OCI-LY7 (cell line): ENCODE measurements around the gene SLC16A8.

Experiments used
- EZH2phosphoT487 ChIP-seq: fragments of 200-600 bp; sonication (generic); IDR thresholded peaks from 2 replicates; pipeline ENCODE4 v1.6.1; 2018; ENCODE audit warnings: low read depth, borderline replicate concordance, mild to moderate bottlenecking, mixed run types, antibody characterized with exemption, low read length, moderate library complexity, mixed read lengths
- TF ChIP-seq, protein P1 (sequence below): fragments of 200-600 bp; sonication (generic); conservative IDR thresholded peaks from 2 replicates; pipeline ENCODE4 v1.5.1; 2014; ENCODE audit warnings: mild to moderate bottlenecking, antibody characterized with exemption, low read length, moderate library complexity, mixed read lengths

DNA sequence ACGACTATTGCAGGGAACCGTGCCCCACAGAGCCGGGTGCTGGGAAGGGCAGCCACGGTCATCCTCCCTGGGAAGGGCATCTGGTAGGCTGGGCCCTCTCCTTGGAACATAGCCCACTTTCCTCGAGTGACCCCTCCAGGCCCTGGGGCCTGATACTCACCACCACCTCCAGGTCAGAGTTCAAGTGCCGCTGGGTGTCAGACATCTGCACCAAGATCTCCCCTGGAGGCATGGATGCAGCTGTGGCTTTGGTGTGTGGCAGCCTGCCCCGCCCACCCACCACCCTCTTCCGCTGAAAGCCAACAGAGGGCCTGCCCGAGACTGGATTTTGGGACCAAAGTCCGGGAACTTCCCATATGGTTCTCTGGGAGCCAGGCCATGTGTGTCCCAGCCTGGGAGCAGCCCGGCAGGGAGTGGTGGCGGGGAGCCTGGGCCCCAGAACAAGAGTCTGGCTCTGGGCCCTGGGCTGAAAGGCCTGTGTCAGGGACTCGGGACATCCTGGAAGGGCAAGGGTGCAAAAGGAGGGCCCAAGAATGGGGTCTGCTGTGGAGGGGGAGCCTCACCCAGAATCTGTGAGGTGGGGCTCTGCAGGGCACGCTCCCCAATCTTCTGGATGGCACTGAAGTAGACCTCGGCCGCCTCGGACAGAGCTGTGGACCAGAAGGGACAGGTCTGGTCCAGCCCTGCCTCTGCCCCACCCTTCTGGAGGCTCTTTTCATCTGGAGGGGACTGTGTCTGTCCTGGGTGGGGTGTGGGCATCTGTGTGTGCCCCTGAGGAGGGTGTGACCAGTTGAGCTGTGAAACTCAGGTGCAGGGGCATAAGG, 23.9 kb upstream of the SLC16A8 start:
- TF ChIP-seq, protein P1, sequence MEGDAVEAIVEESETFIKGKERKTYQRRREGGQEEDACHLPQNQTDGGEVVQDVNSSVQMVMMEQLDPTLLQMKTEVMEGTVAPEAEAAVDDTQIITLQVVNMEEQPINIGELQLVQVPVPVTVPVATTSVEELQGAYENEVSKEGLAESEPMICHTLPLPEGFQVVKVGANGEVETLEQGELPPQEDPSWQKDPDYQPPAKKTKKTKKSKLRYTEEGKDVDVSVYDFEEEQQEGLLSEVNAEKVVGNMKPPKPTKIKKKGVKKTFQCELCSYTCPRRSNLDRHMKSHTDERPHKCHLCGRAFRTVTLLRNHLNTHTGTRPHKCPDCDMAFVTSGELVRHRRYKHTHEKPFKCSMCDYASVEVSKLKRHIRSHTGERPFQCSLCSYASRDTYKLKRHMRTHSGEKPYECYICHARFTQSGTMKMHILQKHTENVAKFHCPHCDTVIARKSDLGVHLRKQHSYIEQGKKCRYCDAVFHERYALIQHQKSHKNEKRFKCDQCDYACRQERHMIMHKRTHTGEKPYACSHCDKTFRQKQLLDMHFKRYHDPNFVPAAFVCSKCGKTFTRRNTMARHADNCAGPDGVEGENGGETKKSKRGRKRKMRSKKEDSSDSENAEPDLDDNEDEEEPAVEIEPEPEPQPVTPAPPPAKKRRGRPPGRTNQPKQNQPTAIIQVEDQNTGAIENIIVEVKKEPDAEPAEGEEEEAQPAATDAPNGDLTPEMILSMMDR: no peak
- no peak for TF ChIP-seq EZH2phosphoT487
